ENCODE data around the gene RPS6KA2.
A peak's percentile ranks its signal among the peaks of the same experiment; 100 is the strongest.

The RPS6KA2 gene

GRCh38 chr6:166438211-166438861, 188.7 kb downstream of the RPS6KA2 start:
- peak; percentile 49 for DNase-seq

DNA sequence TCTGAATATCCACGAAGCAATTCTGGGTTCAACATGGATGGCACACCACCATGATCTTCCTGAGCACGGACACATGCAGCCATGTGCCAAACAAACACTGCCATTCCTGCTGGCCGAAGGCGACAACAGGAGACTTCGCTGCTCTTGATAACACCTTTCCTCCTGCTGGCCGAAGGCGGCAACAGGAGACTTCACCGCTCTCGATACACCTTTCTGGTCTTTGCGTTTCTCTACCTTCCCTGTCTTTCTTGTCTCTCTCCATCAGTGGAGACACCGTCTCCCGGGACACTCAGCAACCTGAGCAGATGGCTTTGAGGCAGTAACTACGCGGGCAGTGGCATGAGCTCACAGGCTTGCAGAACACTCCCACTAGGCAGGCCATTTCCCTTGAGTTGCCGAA, 189.4 kb downstream of the RPS6KA2 start:
- DNase-seq: no peak

- no peak for DNase-seq
Measured at GRCh38 chr6:166436195-166437139, 190.6 kb downstream of the RPS6KA2 start.

GRCh38 chr6:166435574-166435973, 191.5 kb downstream of the RPS6KA2 start:
- peak; percentile 85 for DNase-seq

DNA sequence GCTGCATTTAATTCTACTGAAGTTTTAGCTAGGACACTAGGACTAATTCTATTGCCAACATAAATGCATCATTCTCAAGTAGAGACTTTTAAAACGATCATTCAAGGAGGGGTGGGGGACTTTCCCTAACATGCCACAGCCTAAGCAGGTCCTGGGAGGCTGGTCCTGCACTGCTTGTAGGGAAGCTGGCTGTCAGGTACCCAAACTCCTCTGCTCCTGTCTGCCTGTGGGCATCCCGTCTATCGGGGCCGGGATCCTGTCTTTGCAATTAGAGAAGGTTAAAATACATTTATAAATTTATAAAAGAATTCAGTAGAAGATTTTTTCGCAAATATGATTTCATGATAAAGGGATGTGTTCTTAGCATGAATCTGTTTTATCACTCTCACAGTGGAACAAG, 192.7 kb downstream of the RPS6KA2 start:
- DNase-seq: no peak

DNA sequence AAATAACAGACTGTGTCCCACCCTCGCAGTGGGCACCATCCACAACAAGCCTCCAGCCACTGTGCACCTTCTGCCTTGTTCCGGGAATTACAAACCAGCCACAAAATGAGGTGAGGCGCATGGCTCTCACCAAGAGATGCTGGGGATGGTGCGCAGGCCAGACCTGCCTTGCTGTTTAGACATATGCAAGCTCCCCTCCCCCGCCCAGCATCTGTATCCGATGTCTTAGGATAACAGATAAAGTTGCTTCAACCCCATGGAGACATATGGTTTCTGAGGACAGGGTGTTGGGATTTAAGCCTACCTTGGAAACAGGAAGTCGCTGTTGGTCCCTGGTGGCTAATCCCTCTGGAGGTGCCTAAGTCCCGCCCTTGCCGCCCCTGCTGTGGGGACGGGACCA, 194.0 kb downstream of the RPS6KA2 start:
- no peak for DNase-seq

- DNase-seq: no peak
Measured at GRCh38 chr6:166430269-166430668, 196.8 kb downstream of the RPS6KA2 start.

DNA sequence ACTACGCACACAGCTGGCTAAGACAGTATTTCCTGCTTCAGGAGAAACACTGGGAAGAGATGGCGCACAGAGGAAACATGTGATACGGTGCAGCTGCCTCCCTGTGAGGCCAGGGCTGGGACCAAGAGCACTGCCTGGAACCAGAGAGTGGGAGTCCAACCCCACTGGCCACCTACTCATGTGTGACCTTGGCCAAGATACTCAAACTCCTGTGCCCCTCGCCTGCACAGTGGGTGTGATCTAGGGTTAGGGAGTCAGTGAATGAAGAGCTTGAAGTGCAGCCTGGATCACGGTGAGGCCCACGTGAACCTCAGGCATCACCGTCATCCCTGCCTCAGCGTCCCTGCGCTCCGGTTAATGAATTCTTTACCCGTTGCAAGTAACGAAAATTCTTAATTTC, 202.6 kb downstream of the RPS6KA2 start:
- DNase-seq: no peak

DNA sequence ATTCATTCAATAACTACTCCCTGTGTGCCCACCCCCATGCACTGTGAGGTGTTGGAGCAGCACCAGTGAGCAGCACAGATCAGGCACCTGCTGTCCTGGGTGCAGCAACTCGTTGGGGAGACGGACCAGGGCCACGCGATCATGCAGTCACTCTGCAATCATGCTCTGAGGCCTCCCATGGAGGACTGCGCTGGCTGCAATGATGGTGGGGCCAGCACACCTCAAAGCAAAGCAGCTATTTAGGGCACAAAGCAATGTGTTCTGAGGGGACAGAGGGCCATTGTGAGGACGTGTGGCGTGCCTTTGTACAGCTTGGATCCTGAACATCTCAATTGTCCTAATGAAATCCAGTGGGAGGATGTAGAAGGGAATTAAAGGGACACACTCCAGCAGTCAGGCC, 203.3 kb downstream of the RPS6KA2 start:
- DNase-seq: no peak

- DNase-seq: no peak
Measured at GRCh38 chr6:166423051-166423745, 203.9 kb downstream of the RPS6KA2 start.

- no peak for DNase-seq
Measured at GRCh38 chr6:166422201-166422940, 204.7 kb downstream of the RPS6KA2 start.

DNA sequence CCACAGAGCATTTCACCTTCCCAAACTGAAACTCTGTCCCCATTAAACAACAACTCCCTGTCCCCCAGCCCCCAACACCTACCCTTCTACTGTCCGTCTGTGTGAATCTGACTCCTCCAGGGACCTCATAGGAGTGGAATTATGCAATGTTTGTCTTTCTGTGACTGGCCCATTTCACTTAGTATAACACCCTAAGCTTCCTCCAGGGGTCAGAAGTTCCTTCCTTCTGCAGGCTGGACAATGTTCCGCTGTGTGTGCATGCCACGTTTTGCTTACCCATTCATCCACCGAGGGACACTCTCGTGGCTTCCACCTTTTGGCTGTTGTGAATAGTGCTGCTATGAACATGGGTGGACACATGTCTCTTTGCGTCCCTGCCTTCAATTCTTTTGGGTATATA, 206.7 kb downstream of the RPS6KA2 start:
- no peak for DNase-seq

GRCh38 chr6:166419717-166420116, 207.3 kb downstream of the RPS6KA2 start:
- DNase-seq: no peak

DNA sequence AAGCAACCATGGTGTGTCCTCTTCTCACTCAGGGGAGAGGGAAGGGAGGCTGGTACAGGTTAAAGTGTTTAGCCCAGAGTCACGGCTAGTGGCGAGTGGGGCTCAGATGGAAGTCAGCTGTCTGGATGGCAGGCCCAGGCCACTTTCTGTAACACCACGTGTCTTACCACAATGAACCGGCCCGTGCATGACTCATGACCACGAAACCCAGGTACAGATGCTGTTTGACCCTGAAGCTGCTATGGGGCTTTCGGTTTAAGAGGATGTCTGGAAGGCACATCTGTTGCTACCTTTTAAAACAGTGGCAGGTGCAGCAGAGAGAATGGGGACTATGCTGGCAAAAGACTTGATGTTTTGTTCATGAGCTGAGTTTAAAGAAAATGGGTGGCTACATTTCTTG, 207.8 kb downstream of the RPS6KA2 start:
- peak; percentile 45 for DNase-seq

DNA sequence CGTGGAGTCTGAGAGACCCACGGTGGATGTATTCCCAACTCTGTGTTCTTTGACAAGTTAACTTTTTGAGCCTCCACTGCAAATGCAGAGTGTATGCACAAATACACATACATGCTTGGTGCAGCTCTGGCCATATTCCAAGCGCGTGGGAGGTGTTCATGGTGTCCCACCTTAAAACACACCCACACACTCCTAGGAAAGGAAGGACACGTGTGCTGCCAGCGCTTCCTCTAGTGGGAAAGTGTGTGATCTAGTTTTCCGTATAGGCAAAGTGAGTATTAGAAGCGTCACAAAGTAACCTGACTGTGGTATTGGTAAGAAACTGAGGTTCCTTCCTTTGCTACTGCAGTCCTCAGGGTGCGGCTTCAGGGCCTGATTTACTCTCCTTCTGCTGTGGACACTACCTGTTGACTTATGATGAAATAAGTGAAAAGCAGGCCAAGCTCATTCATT, 208.3 kb downstream of the RPS6KA2 start:
- no peak for DNase-seq

- no peak for DNase-seq
Measured at GRCh38 chr6:166417285-166417691, 209.8 kb downstream of the RPS6KA2 start.

GRCh38 chr6:166415833-166416347, 211.2 kb downstream of the RPS6KA2 start:
- DNase-seq: no peak

DNA sequence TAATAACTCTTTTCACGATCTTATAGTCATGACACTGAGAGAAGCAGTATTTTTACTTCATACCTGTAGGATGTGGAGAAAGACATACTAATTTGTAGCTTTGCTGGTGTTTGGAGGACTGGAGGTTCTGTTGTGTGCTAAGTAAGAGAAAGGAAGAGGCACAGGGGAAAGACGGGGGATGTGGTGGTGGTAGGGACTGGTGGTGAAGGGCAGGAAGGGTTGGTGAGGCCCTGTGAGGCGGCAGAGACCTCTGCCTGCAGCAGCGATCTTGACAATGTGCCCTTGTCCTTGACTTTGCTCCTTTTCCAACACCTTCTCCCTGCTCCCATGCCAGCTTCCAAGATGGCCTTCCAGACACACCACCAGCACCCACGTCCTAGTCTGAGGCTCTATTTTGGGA, 211.7 kb downstream of the RPS6KA2 start:
- DNase-seq: peak; percentile 63

- no peak for DNase-seq
Measured at GRCh38 chr6:166413491-166413951, 213.5 kb downstream of the RPS6KA2 start.

DNA sequence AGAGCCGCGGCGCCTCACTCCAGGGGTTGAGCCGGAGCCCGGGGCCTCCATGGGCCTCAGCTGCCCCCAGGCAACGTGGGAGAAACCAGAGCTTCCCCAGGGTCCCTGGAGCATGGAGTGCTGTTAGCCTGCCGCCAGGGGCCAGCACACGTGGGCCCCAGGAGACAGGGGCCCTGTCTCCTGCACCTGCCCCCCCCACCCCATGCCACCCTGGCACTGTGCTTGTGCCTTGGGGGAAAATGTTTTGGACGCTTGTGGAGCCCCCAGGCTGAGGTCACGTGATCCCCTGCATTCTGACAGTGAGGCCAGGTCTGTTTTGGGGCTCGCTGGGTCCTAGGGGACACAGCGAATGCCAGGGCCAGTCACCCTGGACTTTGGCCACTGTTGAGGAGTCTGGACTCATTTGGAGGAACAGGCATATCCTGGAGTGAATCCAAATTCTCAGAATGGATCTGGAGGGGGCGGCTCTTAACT, 214.1 kb downstream of the RPS6KA2 start:
- no peak for DNase-seq

DNA sequence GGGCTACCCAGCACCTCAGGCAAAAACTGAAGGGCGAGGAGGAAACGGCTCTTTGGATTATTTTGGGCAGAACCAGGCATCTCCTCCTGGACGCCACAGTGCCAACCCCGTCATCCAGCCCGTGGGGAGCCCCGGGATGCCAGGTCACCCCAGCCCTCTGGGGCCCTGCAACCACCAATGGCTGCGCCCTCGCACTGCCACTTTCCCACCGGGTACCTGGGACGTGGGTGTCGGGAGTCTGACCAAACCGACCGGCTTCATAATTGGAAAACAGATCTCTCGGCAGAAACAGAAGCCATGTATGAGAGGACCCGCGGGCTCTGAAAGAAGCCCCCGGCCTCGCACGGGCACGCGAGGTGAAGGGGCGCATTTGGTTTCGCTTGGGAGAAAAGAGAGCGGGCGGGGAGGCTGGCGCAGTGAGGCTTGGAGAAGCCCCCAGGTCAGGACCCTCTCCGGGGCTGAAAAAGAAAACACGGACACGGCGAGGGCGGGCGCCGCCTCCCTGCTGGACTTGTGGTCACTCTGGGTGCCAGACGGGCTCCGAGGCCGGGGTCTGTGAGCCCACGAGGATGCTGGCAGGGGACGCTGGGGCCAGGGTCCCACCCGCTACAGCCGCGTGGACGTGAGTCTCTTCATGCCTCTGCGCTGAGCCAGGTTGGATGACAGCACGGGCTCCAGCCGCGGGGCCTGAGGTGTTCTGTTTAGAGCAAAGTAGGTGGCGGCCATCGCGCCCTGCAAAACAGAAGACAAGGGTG, 214.7 kb downstream of the RPS6KA2 start:
- DNase-seq: no peak

All from GDM1 (cell line).